GM18507 (cell line): ENCODE data around the gene TTC9B.

Experiments used
- DNase-seq: peaks from one replicate; pipeline ENCODE4 v3.0.0; 2011; ENCODE audit warnings: low read depth; ENCODE audit not compliant: insufficient read length; ENCODE audit errors: extremely low spot score
- FAIRE-seq: peaks from 2 replicates; lab custom pipeline; 2011; peaks lifted over from hg19 to GRCh38; lab: Jason Lieb, UNC

TTC9B gene

GRCh38 chr19:40249781-40250180 is 31.6 kb upstream of the TTC9B start:
- no peak for FAIRE-seq
- no peak for DNase-seq

GRCh38 chr19:40249201-40249600 is 31.0 kb upstream of the TTC9B start:
- DNase-seq (no peak), FAIRE-seq (no peak)

- no peak for DNase-seq
- no peak for FAIRE-seq
Observed at GRCh38 chr19:40247735-40248262, 29.6 kb upstream of the TTC9B start.

GRCh38 chr19:40247178-40247577 is 29.0 kb upstream of the TTC9B start:
- no peak for DNase-seq
- FAIRE-seq: no peak

- FAIRE-seq: no peak
- no peak for DNase-seq
Observed at GRCh38 chr19:40246292-40247073, 28.3 kb upstream of the TTC9B start.

GRCh38 chr19:40245506-40246128 is 27.4 kb upstream of the TTC9B start:
- DNase-seq: no peak
- no peak for FAIRE-seq

- DNase-seq (no peak), FAIRE-seq (no peak)
Observed at GRCh38 chr19:40244579-40245317, 26.6 kb upstream of the TTC9B start.

- no peak for FAIRE-seq
- DNase-seq: no peak
Observed at GRCh38 chr19:40243181-40243580, 25.0 kb upstream of the TTC9B start.

GRCh38 chr19:40242480-40242879 is 24.3 kb upstream of the TTC9B start:
- DNase-seq (no peak), FAIRE-seq (no peak)

GRCh38 chr19:40241809-40242384 is 23.7 kb upstream of the TTC9B start:
- no peak for FAIRE-seq

GRCh38 chr19:40241125-40241808 is 23.1 kb upstream of the TTC9B start:
- no peak for FAIRE-seq

More at GRCh38 chr19:40241809-40242384, 23.7 kb upstream of the TTC9B start:
- DNase-seq: no peak

GRCh38 chr19:40240332-40240731 is 22.1 kb upstream of the TTC9B start:
- FAIRE-seq (no peak), DNase-seq (no peak)

More at GRCh38 chr19:40241125-40241808, 23.1 kb upstream of the TTC9B start:
- no peak for DNase-seq

- no peak for DNase-seq
- FAIRE-seq: no peak
Observed at GRCh38 chr19:40239415-40240226, 21.4 kb upstream of the TTC9B start.

- no peak for FAIRE-seq
- DNase-seq: no peak
Observed at GRCh38 chr19:40238775-40239174, 20.6 kb upstream of the TTC9B start.

GRCh38 chr19:40237791-40238190 is 19.6 kb upstream of the TTC9B start:
- DNase-seq (no peak), FAIRE-seq (no peak)

GRCh38 chr19:40236366-40236765 is 18.2 kb upstream of the TTC9B start:
- no peak for DNase-seq
- no peak for FAIRE-seq

GRCh38 chr19:40236026-40236355 is 17.8 kb upstream of the TTC9B start:
- DNase-seq: no peak
- no peak for FAIRE-seq

GRCh38 chr19:40235238-40236025 is 17.2 kb upstream of the TTC9B start:
- FAIRE-seq: no peak
- no peak for DNase-seq
